ENCODE results near the gene OPN1MW. TPM values are rescaled to one million over a fixed set of nuclear protein-coding genes. Genes with fewer than 3 reads are reported as not detected.
"Not testable (repeated sequence)": the region's sequence is repeated elsewhere in the genome, so short reads cannot be mapped to it uniquely, and the experiment has no call there.

Gene OPN1MW
- total and polyA plus RNA-seq, 2 of the 8 experiments (the other 6 are each of a cell fraction or from before 2014, with no cell fraction given) = not detected

DNA sequence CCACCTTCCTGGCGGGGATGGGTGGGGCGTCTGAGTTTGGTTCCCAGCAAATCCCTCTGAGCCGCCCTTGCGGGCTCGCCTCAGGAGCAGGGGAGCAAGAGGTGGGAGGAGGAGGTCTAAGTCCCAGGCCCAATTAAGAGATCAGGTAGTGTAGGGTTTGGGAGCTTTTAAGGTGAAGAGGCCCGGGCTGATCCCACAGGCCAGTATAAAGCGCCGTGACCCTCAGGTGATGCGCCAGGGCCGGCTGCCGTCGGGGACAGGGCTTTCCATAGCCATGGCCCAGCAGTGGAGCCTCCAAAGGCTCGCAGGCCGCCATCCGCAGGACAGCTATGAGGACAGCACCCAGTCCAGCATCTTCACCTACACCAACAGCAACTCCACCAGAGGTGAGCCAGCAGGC is 38.4 kb upstream of the OPN1MW start, which contains the start of gene OPN1LW:
Gene OPN1LW, plus strand, starts transcription at position 234 of the 400 bp plus-strand sequence. Its CDS starts 41 bp downstream, at position 275.
- H3K79me2 ChIP-seq (ENCODE audit: control insufficient read depth in 1 of 2, insufficient read depth in 2 of 2, low read length in 2 of 2); H3K27me3 ChIP-seq (replicated peaks in 1 of 4; ENCODE audit: control insufficient read depth in 3 of 4, extremely low read depth in 1 of 4, insufficient read depth in 3 of 4, low read length in 3 of 4); H3K9ac ChIP-seq (replicated peaks in 1 of 4; ENCODE audit: extremely low read depth in 1 of 4, low read depth in 3 of 4, low read length in 3 of 4); H3K4me1 ChIP-seq (replicated peaks in 1 of 4; ENCODE audit: control insufficient read depth in 3 of 4, insufficient read depth in 4 of 4, low read length in 3 of 4); H2BK5ac ChIP-seq (ENCODE audit: low read depth, low read length); H3K56ac ChIP-seq (replicated peaks; ENCODE audit: insufficient read length, low read depth, low read length); H2AFZ ChIP-seq (ENCODE audit: low read length); H2BK15ac ChIP-seq (ENCODE audit: low read length); H3K23ac ChIP-seq (ENCODE audit: insufficient read length); H3K18ac ChIP-seq (ENCODE audit: extremely low read depth, low read length); H4K5ac ChIP-seq (ENCODE audit: insufficient read length, low read depth, low read length); POLR2A ChIA-PET (ENCODE audit: partially characterized antibody); H3K4me2 ChIP-seq (ENCODE audit: insufficient read depth in 1 of 2, low read depth in 2 of 2, low read length in 2 of 2); H3K14ac ChIP-seq (ENCODE audit: insufficient read length); FAIRE-seq; H3K4me3 ChIP-seq (ENCODE audit: extremely low read depth in 1 of 4, insufficient read depth in 2 of 4, low read depth in 3 of 4, low read length in 4 of 4); DNase-seq (ENCODE audit: low read depth in 1 of 2, low spot score in 2 of 2); H4K8ac ChIP-seq (ENCODE audit: extremely low read depth, insufficient read depth, low read length); H2BK20ac ChIP-seq (ENCODE audit: low read length); H3K79me1 ChIP-seq (ENCODE audit: low read depth, low read length); H2AK5ac ChIP-seq (ENCODE audit: low read depth, low read length); H3K4ac ChIP-seq (replicated peaks; ENCODE audit: insufficient read length, low read depth, low read length); H4K20me1 ChIP-seq (replicated peaks in 1 of 2; ENCODE audit: control insufficient read depth in 1 of 2, insufficient read depth in 2 of 2, low read length in 2 of 2); H3K36me3 ChIP-seq (ENCODE audit: control insufficient read depth in 2 of 4, insufficient read depth in 4 of 4, low read length in 3 of 4); H3K23me2 ChIP-seq (ENCODE audit: low read depth, low read length); H3K27ac ChIP-seq (ENCODE audit: low read depth, low read length); CTCF ChIA-PET (ENCODE audit: partially characterized antibody); H2BK12ac ChIP-seq (ENCODE audit: low read depth, low read length); H2BK120ac ChIP-seq (replicated peaks; ENCODE audit: low read depth, low read length); H4K91ac ChIP-seq (replicated peaks; ENCODE audit: insufficient read length, low read length); H3K9me3 ChIP-seq (ENCODE audit: insufficient read depth in 2 of 2, low read depth in 1 of 2, low read length in 1 of 2): not testable (repeated sequence)
- 90% methylated on average over 5 of the region's 15 CpGs; no CpG with 5 or more reads in 1 of the 2 experiments for WGBS, 2 experiments (ENCODE audit: extremely low coverage in 1 of 2, insufficient coverage in 1 of 2, insufficient read length in 1 of 2, insufficient replicate concordance in 2 of 2, low coverage in 1 of 2, low lambda C conversion rate in 2 of 2, missing lambda C conversion rate in 1 of 2)

DNA sequence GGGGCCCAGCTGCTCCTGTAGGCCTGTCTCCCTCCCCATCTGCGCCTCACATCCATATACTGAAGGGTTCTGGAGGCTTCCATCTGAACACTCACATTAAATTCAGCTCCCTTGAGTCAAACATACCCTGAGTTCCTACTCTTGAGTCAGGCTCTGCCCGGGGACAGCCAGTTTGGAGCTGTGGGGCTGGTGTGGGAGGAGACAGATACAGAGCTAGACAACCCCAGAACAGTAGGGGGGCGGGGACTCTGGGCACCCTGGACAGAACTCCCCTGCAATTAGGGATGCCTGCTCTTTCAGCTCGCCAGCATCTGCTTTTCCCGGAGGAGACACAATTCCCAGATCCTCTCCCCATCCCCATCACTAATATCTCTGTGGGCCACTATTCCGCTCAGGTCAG is 31.4 kb upstream of the OPN1MW start:
- H2BK15ac ChIP-seq (ENCODE audit: low read length); H4K5ac ChIP-seq (ENCODE audit: insufficient read length, low read depth, low read length); H3K14ac ChIP-seq (ENCODE audit: insufficient read length); H2BK20ac ChIP-seq (ENCODE audit: low read length); H3K9ac ChIP-seq (replicated peaks in 1 of 4; ENCODE audit: extremely low read depth in 1 of 4, low read depth in 3 of 4, low read length in 3 of 4); H4K20me1 ChIP-seq (replicated peaks in 1 of 2; ENCODE audit: control insufficient read depth in 1 of 2, insufficient read depth in 2 of 2, low read length in 2 of 2); POLR2A ChIA-PET (ENCODE audit: partially characterized antibody); H2AK5ac ChIP-seq (ENCODE audit: low read depth, low read length); H2BK12ac ChIP-seq (ENCODE audit: low read depth, low read length); H3K23ac ChIP-seq (ENCODE audit: insufficient read length); H3K79me1 ChIP-seq (ENCODE audit: low read depth, low read length); H3K9me3 ChIP-seq (ENCODE audit: insufficient read depth in 2 of 2, low read depth in 1 of 2, low read length in 1 of 2); H3K79me2 ChIP-seq (ENCODE audit: control insufficient read depth in 1 of 2, insufficient read depth in 2 of 2, low read length in 2 of 2); H3K27ac ChIP-seq (ENCODE audit: low read depth, low read length); FAIRE-seq; H3K18ac ChIP-seq (ENCODE audit: extremely low read depth, low read length); H3K23me2 ChIP-seq (ENCODE audit: low read depth, low read length); H3K4me2 ChIP-seq (ENCODE audit: insufficient read depth in 1 of 2, low read depth in 2 of 2, low read length in 2 of 2); CTCF ChIA-PET (ENCODE audit: partially characterized antibody); H2AFZ ChIP-seq (ENCODE audit: low read length); H2BK5ac ChIP-seq (ENCODE audit: low read depth, low read length); DNase-seq (ENCODE audit: low read depth in 1 of 2, low spot score in 2 of 2); H3K4me3 ChIP-seq (ENCODE audit: extremely low read depth in 1 of 4, insufficient read depth in 2 of 4, low read depth in 3 of 4, low read length in 4 of 4); H3K4ac ChIP-seq (replicated peaks; ENCODE audit: insufficient read length, low read depth, low read length); H4K8ac ChIP-seq (ENCODE audit: extremely low read depth, insufficient read depth, low read length); H2BK120ac ChIP-seq (replicated peaks; ENCODE audit: low read depth, low read length); H3K36me3 ChIP-seq (ENCODE audit: control insufficient read depth in 2 of 4, insufficient read depth in 4 of 4, low read length in 3 of 4); H3K56ac ChIP-seq (replicated peaks; ENCODE audit: insufficient read length, low read depth, low read length); H3K4me1 ChIP-seq (replicated peaks in 1 of 4; ENCODE audit: control insufficient read depth in 3 of 4, insufficient read depth in 4 of 4, low read length in 3 of 4); H4K91ac ChIP-seq (replicated peaks; ENCODE audit: insufficient read length, low read length); H3K27me3 ChIP-seq (replicated peaks in 1 of 4; ENCODE audit: control insufficient read depth in 3 of 4, extremely low read depth in 1 of 4, insufficient read depth in 3 of 4, low read length in 3 of 4): not testable (repeated sequence)
- WGBS, 2 experiments (ENCODE audit: extremely low coverage in 1 of 2, insufficient coverage in 1 of 2, insufficient read length in 1 of 2, insufficient replicate concordance in 2 of 2, low coverage in 1 of 2, low lambda C conversion rate in 2 of 2, missing lambda C conversion rate in 1 of 2) = no CpG with 5 or more reads among the region's 6 CpGs

Data from H1 (cell line).